ENCODE measurements around the gene ALAS2.
"Not testable (repeated sequence)": the region's sequence is repeated elsewhere in the genome, so short reads cannot be mapped to it uniquely, and the experiment has no call there.

The ALAS2 gene

GRCh38 chrX:55006827-55007621, 23.8 kb downstream of the ALAS2 start:
- DNase-seq: no peak

- no peak for DNase-seq
Measured at GRCh38 chrX:55005256-55005655, 25.5 kb downstream of the ALAS2 start.

GRCh38 chrX:55004231-55004630, 26.5 kb downstream of the ALAS2 start:
- DNase-seq: no peak

- peak; percentile 10 to 93 (median 82) for DNase-seq
Measured at GRCh38 chrX:54999717-55000598, 30.8 kb downstream of the ALAS2 start, which contains the start of gene APEX2. TSS of gene APEX2 (plus strand) at chrX:55000363. CDS start at chrX:55000423, 60 bp downstream.

GRCh38 chrX:54995621-54996020, 35.2 kb downstream of the ALAS2 start:
- DNase-seq: no peak

- DNase-seq: no peak
Measured at GRCh38 chrX:54994668-54995351, 36.0 kb downstream of the ALAS2 start.

GRCh38 chrX:54994099-54994498, 36.7 kb downstream of the ALAS2 start, which contains the start of gene PFKFB1:
TSS of gene PFKFB1 (minus strand) at chrX:54994188. CDS start at chrX:54994007, 181 bp downstream.
- no peak for DNase-seq

GRCh38 chrX:54992911-54993622, 37.7 kb downstream of the ALAS2 start:
- no peak for DNase-seq

- no peak for DNase-seq
Measured at GRCh38 chrX:54991706-54992105, 39.1 kb downstream of the ALAS2 start.

GRCh38 chrX:54983306-54983705, 47.5 kb downstream of the ALAS2 start:
- not testable (repeated sequence) for DNase-seq

- DNase-seq: no peak
Measured at GRCh38 chrX:54980334-54980733, 50.4 kb downstream of the ALAS2 start.

GRCh38 chrX:54979432-54979831, 51.3 kb downstream of the ALAS2 start:
- no peak for DNase-seq

GRCh38 chrX:54978448-54978847, 52.3 kb downstream of the ALAS2 start:
- DNase-seq: no peak

GRCh38 chrX:54977387-54977786, 53.4 kb downstream of the ALAS2 start:
- no peak for DNase-seq

GRCh38 chrX:54964766-54965497, 65.8 kb downstream of the ALAS2 start:
- DNase-seq: no peak

- DNase-seq: no peak
Measured at GRCh38 chrX:54961750-54962149, 69.0 kb downstream of the ALAS2 start.
